Endothelial cell of umbilical vein (primary cell): ENCODE data around the gene PSORS1C1.

Experiments used
- CTCF ChIP-seq, 2 donors: IDR thresholded peaks; 1 replicate in 1 of 2; 2 replicates in 1 of 2; pipeline ENCODE4 v1.5.1; 2011; ENCODE audit warnings: low read length in 2 of 2, mild to moderate bottlenecking in 2 of 2, moderate library complexity in 2 of 2, control low read depth in 1 of 2, inconsistent platforms in 1 of 2, low read depth in 1 of 2; ENCODE audit not compliant: insufficient read depth in 1 of 2; ENCODE audit errors: extremely low read depth in 1 of 2
- EZH2 ChIP-seq: IDR thresholded peaks from 2 replicates; pipeline ENCODE4 v1.6.1; 2012; ENCODE audit warnings: borderline replicate concordance, low read depth, mild to moderate bottlenecking, moderate library complexity, low read length, inconsistent platforms; ENCODE audit not compliant: severe bottlenecking
- POLR2A ChIP-seq: IDR thresholded peaks from 2 replicates; pipeline ENCODE4 v1.6.1; 2012; ENCODE audit warnings: low read depth, mild to moderate bottlenecking, control low read depth, low read length

- TF ChIP-seq CTCF (IDR thresholded peaks at IDR 0.05; ENCODE audit: extremely low read depth in 1 of 2, insufficient read depth in 1 of 2, low read depth in 1 of 2, low read length in 2 of 2) (no peak), EZH2 (no peak), POLR2A (no peak)
Observed at GRCh38 chr6:31115941-31116560, 1.5 kb downstream of the PSORS1C1 start.
